DND-41 (cell line): ENCODE data around the gene SRP14.
A peak's percentile ranks its signal among the peaks of the same experiment; 100 is the strongest.
"Not testable (repeated sequence)": the region's sequence is repeated elsewhere in the genome, so short reads cannot be mapped to it uniquely, and the experiment has no call there.

Source experiments
- ATAC-seq: fragments of 200-7000 bp; cut with Tn5 transposase; 3 replicates; pipeline ENCODE4 v1.9.1; 2021; ENCODE audit warnings: low read depth; ENCODE audit not compliant: insufficient read depth
- DNase-seq: peaks from one replicate; pipeline ENCODE4 v3.0.0-alpha.2; 2020
- H2AFZ ChIP-seq: 2 replicates; pipeline ENCODE4 v1.6.0; 2012; ENCODE audit warnings: low read depth, low read length
- H3K27ac ChIP-seq: 2 replicates; pipeline ENCODE4 v1.5.1; 2012; ENCODE audit warnings: low read length, inconsistent platforms
- H3K27me3 ChIP-seq: fragments of 200-600 bp; sonication (generic); 2 replicates; pipeline ENCODE4 v1.6.0; 2012; ENCODE audit warnings: low read length, mild to moderate bottlenecking, inconsistent platforms; ENCODE audit not compliant: insufficient read depth, poor library complexity
- H3K36me3 ChIP-seq: 2 replicates; pipeline ENCODE4 v1.5.1; 2012; ENCODE audit warnings: low read length, inconsistent platforms; ENCODE audit not compliant: insufficient read depth
- H3K4me1 ChIP-seq: 2 replicates; pipeline ENCODE4 v1.5.1; 2012; ENCODE audit warnings: mild to moderate bottlenecking, low read length; ENCODE audit not compliant: insufficient read depth
- H3K4me2 ChIP-seq: 2 replicates; pipeline ENCODE4 v1.6.0; 2012; ENCODE audit warnings: mild to moderate bottlenecking, moderate library complexity, low read length, inconsistent platforms; ENCODE audit not compliant: insufficient read depth
- H3K4me3 ChIP-seq, 2 experiments: fragments of 200-600 bp in 1 of 2; shearing (Covaris generic) in 1 of 2; 2 replicates each; pipeline ENCODE4 v1.5.1; 2012 to 2016; ENCODE audit warnings: inconsistent platforms in 2 of 2, low read length in 2 of 2, mild to moderate bottlenecking in 2 of 2, low read depth in 1 of 2, moderate library complexity in 1 of 2
- H3K79me2 ChIP-seq: 2 replicates; pipeline ENCODE4 v1.6.0; 2012; ENCODE audit warnings: low read length, inconsistent platforms; ENCODE audit not compliant: insufficient read depth
- H3K9ac ChIP-seq: 2 replicates; pipeline ENCODE4 v1.6.0; 2012; ENCODE audit warnings: low read depth, mild to moderate bottlenecking, inconsistent platforms, low read length, moderate library complexity
- H3K9me3 ChIP-seq: 2 replicates; pipeline ENCODE4 v1.5.1; 2012; ENCODE audit warnings: low read length, moderate library complexity, mild to moderate bottlenecking, inconsistent platforms; ENCODE audit not compliant: insufficient read depth, severe bottlenecking
- H4K20me1 ChIP-seq: 2 replicates; pipeline ENCODE4 v1.6.0; 2012; ENCODE audit warnings: low read length; ENCODE audit not compliant: insufficient read depth
- EZH2 ChIP-seq: IDR thresholded peaks from 3 replicates; pipeline ENCODE4 v1.6.1; 2012; ENCODE audit warnings: borderline replicate concordance, low read depth, mild to moderate bottlenecking, moderate library complexity, low read length, inconsistent platforms; ENCODE audit not compliant: severe bottlenecking
- TF ChIP-seq, protein P1 (sequence below): IDR thresholded peaks from 2 replicates; pipeline ENCODE4 v1.5.1; 2012; ENCODE audit warnings: borderline replicate concordance, low read length, moderate library complexity, mild to moderate bottlenecking; ENCODE audit not compliant: poor library complexity, severe bottlenecking; ENCODE audit errors: extremely low read depth

Gene SRP14

DNA sequence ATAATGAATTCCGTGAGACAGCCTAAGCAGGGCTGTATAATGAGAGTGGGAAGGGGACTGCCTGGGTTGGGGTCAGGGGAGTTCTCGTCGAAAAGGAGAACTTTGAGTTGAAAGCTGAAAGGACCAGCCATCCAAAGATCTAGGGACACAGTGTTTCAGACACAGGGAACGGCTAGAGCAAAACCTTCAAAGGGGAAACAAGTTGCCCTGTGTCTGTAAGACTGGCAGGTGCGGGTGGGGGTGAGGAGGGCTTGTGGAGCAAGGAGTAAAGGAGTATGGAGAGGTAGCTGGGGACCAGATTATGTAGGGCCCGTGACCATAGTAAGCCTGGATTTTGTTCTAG is 1.3 kb upstream of the SRP14 start:
- TF ChIP-seq, protein P1, sequence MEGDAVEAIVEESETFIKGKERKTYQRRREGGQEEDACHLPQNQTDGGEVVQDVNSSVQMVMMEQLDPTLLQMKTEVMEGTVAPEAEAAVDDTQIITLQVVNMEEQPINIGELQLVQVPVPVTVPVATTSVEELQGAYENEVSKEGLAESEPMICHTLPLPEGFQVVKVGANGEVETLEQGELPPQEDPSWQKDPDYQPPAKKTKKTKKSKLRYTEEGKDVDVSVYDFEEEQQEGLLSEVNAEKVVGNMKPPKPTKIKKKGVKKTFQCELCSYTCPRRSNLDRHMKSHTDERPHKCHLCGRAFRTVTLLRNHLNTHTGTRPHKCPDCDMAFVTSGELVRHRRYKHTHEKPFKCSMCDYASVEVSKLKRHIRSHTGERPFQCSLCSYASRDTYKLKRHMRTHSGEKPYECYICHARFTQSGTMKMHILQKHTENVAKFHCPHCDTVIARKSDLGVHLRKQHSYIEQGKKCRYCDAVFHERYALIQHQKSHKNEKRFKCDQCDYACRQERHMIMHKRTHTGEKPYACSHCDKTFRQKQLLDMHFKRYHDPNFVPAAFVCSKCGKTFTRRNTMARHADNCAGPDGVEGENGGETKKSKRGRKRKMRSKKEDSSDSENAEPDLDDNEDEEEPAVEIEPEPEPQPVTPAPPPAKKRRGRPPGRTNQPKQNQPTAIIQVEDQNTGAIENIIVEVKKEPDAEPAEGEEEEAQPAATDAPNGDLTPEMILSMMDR = no peak
- no peak for TF ChIP-seq EZH2
- H3K27ac ChIP-seq = peak overlapping the region; percentile 75
- peaks cover 63% of the 10 kb centered on the region for H3K79me2 ChIP-seq
- H2AFZ ChIP-seq = peak overlapping the region; percentile 7; the same call in 1 of the 2 replicates
- DNase-seq = peak; percentile 51
- H3K4me2 ChIP-seq = peak overlapping the region; percentile 89
- peaks cover 4% of the 10 kb centered on the region; the same call in 1 of the 2 replicates for H4K20me1 ChIP-seq
- no peaks in the 10 kb centered on the region for H3K27me3 ChIP-seq
- peaks cover 48% of the 10 kb centered on the region for H3K4me1 ChIP-seq
- H3K4me3 ChIP-seq = peak overlapping the region; percentile 11 to 55; a peak in 3 of 4 replicates
- H3K9ac ChIP-seq = peak overlapping the region; percentile 88
- ATAC-seq = no peak; the same call in 2 of the 3 replicates
- no peaks in the 10 kb centered on the region for H3K9me3 ChIP-seq
- H3K36me3 ChIP-seq = peaks cover 36% of the 10 kb centered on the region

- Histone ChIP-seq H2AFZ (peak overlapping the region; percentile 85; the same call in 1 of the 2 replicates), H4K20me1 (peaks cover 4% of the 10 kb centered on the region; the same call in 1 of the 2 replicates), H3K4me1 (peaks cover 34% of the 10 kb centered on the region), H3K4me2 (peak overlapping the region; percentile 89), H3K9me3 (no peaks in the 10 kb centered on the region), H3K36me3 (peaks cover 54% of the 10 kb centered on the region), H3K27me3 (no peaks in the 10 kb centered on the region), H3K79me2 (peaks cover 59% of the 10 kb centered on the region), H3K9ac (peak overlapping the region; percentile 88), H3K4me3 (peak overlapping the region; percentile 50 to 98), H3K27ac (peak overlapping the region; percentile 87)
- DNase-seq = no peak
- no peak for ATAC-seq
- no peak for TF ChIP-seq EZH2
- TF ChIP-seq, protein P1 = no peak
Measured at GRCh38 chr15:40038275-40038637, 725 bp downstream of the SRP14 start.

GRCh38 chr15:40037721-40038120 is 1.3 kb downstream of the SRP14 start:
- peak overlapping the region; percentile 87 for H3K27ac ChIP-seq
- H3K4me1 ChIP-seq = peaks cover 34% of the 10 kb centered on the region
- peaks cover 4% of the 10 kb centered on the region; the same call in 1 of the 2 replicates for H4K20me1 ChIP-seq
- H3K27me3 ChIP-seq = no peaks in the 10 kb centered on the region
- peak overlapping the region; percentile 88 for H3K9ac ChIP-seq
- DNase-seq (no peak), ATAC-seq (no peak)
- peaks cover 59% of the 10 kb centered on the region for H3K36me3 ChIP-seq
- peaks cover 54% of the 10 kb centered on the region for H3K79me2 ChIP-seq
- TF ChIP-seq EZH2 = no peak
- TF ChIP-seq, protein P1 = no peak
- H3K4me3 ChIP-seq = peak overlapping the region; percentile 50 to 98
- no peaks in the 10 kb centered on the region for H3K9me3 ChIP-seq
- no peak overlapping the region for H2AFZ ChIP-seq
- H3K4me2 ChIP-seq = peak overlapping the region; percentile 89

DNA sequence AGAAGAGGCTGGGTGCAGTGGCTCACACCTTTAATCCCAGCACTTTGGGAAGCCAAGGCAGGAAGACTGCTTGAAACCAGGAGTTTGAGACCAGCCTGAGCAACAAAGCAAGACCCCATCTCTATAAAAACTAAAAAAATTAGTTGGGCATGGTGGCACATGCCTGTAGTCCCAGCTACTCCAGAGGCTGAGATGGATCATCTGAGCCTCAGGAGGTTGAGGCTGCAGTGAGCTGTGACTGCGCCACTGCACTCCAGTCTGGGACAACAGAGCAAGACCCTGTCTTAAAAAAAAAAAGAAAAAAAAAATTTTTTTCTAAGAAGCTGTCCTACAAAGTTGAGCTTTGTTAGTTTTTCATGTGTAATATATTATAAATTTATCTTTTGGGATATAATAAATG is 3.8 kb downstream of the SRP14 start:
- H3K9me3 ChIP-seq, H2AFZ ChIP-seq, H3K27me3 ChIP-seq, ATAC-seq, H3K9ac ChIP-seq, H3K27ac ChIP-seq, H4K20me1 ChIP-seq, H3K4me3 ChIP-seq, DNase-seq, H3K4me2 ChIP-seq: not testable (repeated sequence)
- Histone ChIP-seq H3K36me3 (peaks cover 79% of the 10 kb centered on the region), H3K4me1 (peaks cover 25% of the 10 kb centered on the region), H3K79me2 (peaks cover 38% of the 10 kb centered on the region)
